K562 (cell line): ENCODE measurements around the gene KATNB1. TPM values are rescaled to one million over a fixed set of nuclear protein-coding genes. Genes with fewer than 3 reads are reported as not detected.
"Not testable (repeated sequence)": the region's sequence is repeated elsewhere in the genome, so short reads cannot be mapped to it uniquely, and the experiment has no call there.

Experiments used
- ATAC-seq: fragments of 200-7000 bp; cut with Tn5 transposase; 3 replicates; pipeline ENCODE4 v1.9.1; 2020; ENCODE audit warnings: moderate library complexity
- BruUV-seq: library from RNA; stranded (reverse); fragments of 400-500 nt; replicated peaks from 2 replicates; lab custom pipeline; 2021; lab: Mats Ljungman, UMichigan
- CTCF ChIA-PET: fragments of 300-600 bp; formaldehyde crosslinking; extraction: SDS; loops from one replicate; lab custom pipeline; 2021; ENCODE audit warnings: low intra/inter-chr PET ratio; lab: Yijun Ruan, JAX
- POLR2A ChIA-PET: fragments of 300-600, 350-650 bp; sonication (Branson Sonifier 250); formaldehyde crosslinking; extraction: SDS; loops from one replicate; lab custom pipeline; 2021; ENCODE audit warnings: antibody characterized with exemption, inconsistent platforms; lab: Yijun Ruan, JAX
- DNase-seq, 4 experiments: peaks; one replicate each; pipeline versions ENCODE4 v3.0.0 to v3.0.0-alpha.2; 2011 to 2018; ENCODE audit warnings: low spot score in 3 of 4, mixed read lengths in 3 of 4; ENCODE audit errors: extremely low read depth in 1 of 4
- FAIRE-seq: peaks from 2 replicates; lab custom pipeline; 2011; peaks lifted over from hg19 to GRCh38; lab: Jason Lieb, UNC
- H2AFZ ChIP-seq: 2 replicates; pipeline ENCODE4 v1.6.0; 2011; ENCODE audit warnings: low read depth, low read length, control low read depth, inconsistent platforms
- H3K27ac ChIP-seq: fragments of 200-600 bp; 3 replicates; pipeline ENCODE4 v1.8.0; 2011; ENCODE audit warnings: low read depth, mild to moderate bottlenecking, control low read depth, inconsistent platforms, low read length, moderate library complexity, mixed read lengths; ENCODE audit errors: extremely low read depth
- H3K27me3 ChIP-seq, 2 experiments: fragments of 300-600 bp in 1 of 2; 2 replicates in 1 of 2; 3 replicates in 1 of 2; pipeline versions ENCODE4 v1.6.0 to v1.8.0; 2011; ENCODE audit warnings: inconsistent platforms in 2 of 2, low read length in 2 of 2, mild to moderate bottlenecking in 1 of 2, mixed read lengths in 1 of 2, moderate library complexity in 1 of 2; ENCODE audit not compliant: control insufficient read depth in 2 of 2, insufficient read depth in 2 of 2
- H3K36me3 ChIP-seq: fragments of 300-600 bp; 3 replicates; pipeline ENCODE4 v1.8.0; 2011; ENCODE audit warnings: mild to moderate bottlenecking, low read length, inconsistent platforms; ENCODE audit not compliant: control insufficient read depth, insufficient read depth
- H3K4me1 ChIP-seq, 2 experiments: fragments of 200-600 bp in 1 of 2; replicated peaks in 1 of 2; 2 replicates in 1 of 2; 3 replicates in 1 of 2; pipeline versions ENCODE4 v1.5.1 to v1.8.0; 2011; ENCODE audit warnings: inconsistent platforms in 2 of 2, low read length in 2 of 2, mild to moderate bottlenecking in 1 of 2, mixed read lengths in 1 of 2, moderate library complexity in 1 of 2; ENCODE audit not compliant: control insufficient read depth in 2 of 2, insufficient read depth in 2 of 2
- H3K4me2 ChIP-seq: 2 replicates; pipeline ENCODE4 v1.6.1; 2011; ENCODE audit warnings: low read length, control low read depth, inconsistent platforms, mixed read lengths; ENCODE audit not compliant: insufficient read depth
- H3K4me3 ChIP-seq: fragments of 200-600 bp; sonication (generic), shearing (Covaris generic); 2 replicates; pipeline ENCODE4 v1.5.1; 2016; ENCODE audit warnings: control low read depth, inconsistent platforms
- H3K79me2 ChIP-seq: fragments of 200-600 bp; 3 replicates; pipeline ENCODE4 v1.8.0; 2011; ENCODE audit warnings: low read length, inconsistent platforms; ENCODE audit not compliant: control insufficient read depth, insufficient read depth
- H3K9ac ChIP-seq, 2 experiments: 2 replicates each; pipeline versions ENCODE4 v1.6.0 to v1.6.1; 2011; ENCODE audit warnings: low read depth in 2 of 2, low read length in 2 of 2, control low read depth in 1 of 2, inconsistent platforms in 1 of 2, mild to moderate bottlenecking in 1 of 2, mixed read lengths in 1 of 2; ENCODE audit not compliant: insufficient read depth in 1 of 2
- H3K9me1 ChIP-seq: one replicate; pipeline ENCODE4 v1.6.0; 2011; ENCODE audit warnings: inconsistent platforms, mild to moderate bottlenecking, low read length, moderate library complexity; ENCODE audit not compliant: control insufficient read depth, insufficient read depth
- H3K9me3 ChIP-seq: replicated peaks from 2 replicates; pipeline ENCODE4 v1.5.1; 2011; ENCODE audit warnings: low read depth, low read length, inconsistent platforms; ENCODE audit not compliant: control insufficient read depth, insufficient read depth
- H4K20me1 ChIP-seq: replicated peaks from 2 replicates; pipeline ENCODE4 v1.6.1; 2011; ENCODE audit warnings: low read length, inconsistent platforms, mixed read lengths; ENCODE audit not compliant: control insufficient read depth, insufficient read depth
- EGR1 ChIP-seq: fragments of 450-650 bp; conservative IDR thresholded peaks from 2 replicates; pipeline ENCODE4 v1.6.1; 2017; ENCODE audit warnings: mild to moderate bottlenecking
- EWSR1 ChIP-seq: fragments of 450-650 bp; IDR thresholded peaks from 2 replicates; pipeline ENCODE4 v1.6.1; 2018; ENCODE audit warnings: borderline replicate concordance, mild to moderate bottlenecking, low read depth, moderate library complexity; ENCODE audit not compliant: partially characterized antibody
- FOXK1 ChIP-seq: sonication (generic); formaldehyde crosslinking; IDR thresholded peaks from 2 replicates; pipeline ENCODE4 v1.8.0; 2022; ENCODE audit warnings: missing genetic modification reagents, mild to moderate bottlenecking, borderline replicate concordance
- FOXM1 ChIP-seq, 2 experiments: fragments of 450-650 bp in 1 of 2; sonication (generic) in 1 of 2; formaldehyde crosslinking in 1 of 2; IDR thresholded peaks; 2 replicates each; pipeline versions ENCODE4 v1.6.1 to v1.9.0; 2017 to 2022; ENCODE audit warnings: low read depth in 2 of 2, mild to moderate bottlenecking in 2 of 2, missing genetic modification reagents in 1 of 2, moderate library complexity in 1 of 2
- IRF2 ChIP-seq: sonication (generic); formaldehyde crosslinking; IDR thresholded peaks from 2 replicates; pipeline ENCODE4 v1.8.1; 2022; ENCODE audit warnings: mild to moderate bottlenecking, missing genetic modification reagents
- PYGO2 ChIP-seq: fragments of 450-650 bp; IDR thresholded peaks from 2 replicates; pipeline ENCODE4 v1.6.1; 2016; ENCODE audit warnings: mild to moderate bottlenecking, missing genetic modification characterization, moderate library complexity, missing compliant biosample characterization
- SRSF9 ChIP-seq: fragments of 200-400 bp; formaldehyde crosslinking; IDR thresholded peaks from 2 replicates; pipeline ENCODE4 v1.6.1; 2017; ENCODE audit warnings: low read depth, low read length, borderline replicate concordance
- TSC22D4 ChIP-seq: fragments of 450-650 bp; IDR thresholded peaks from 2 replicates; pipeline ENCODE4 v1.6.1; 2016; ENCODE audit warnings: missing genetic modification characterization, missing biosample characterization, control low read depth
- ZNF184 ChIP-seq: sonication (generic); formaldehyde crosslinking; IDR thresholded peaks from 2 replicates; pipeline ENCODE4 v1.5.0; 2020; ENCODE audit warnings: missing genetic modification reagents
- ZNF41 ChIP-seq: fragments of 250-450 bp; sonication (Bioruptor Pico); conservative IDR thresholded peaks from 2 replicates; pipeline ENCODE4 v1.4.0; 2020; ENCODE audit warnings: mild to moderate bottlenecking
- ZNF57 ChIP-seq: fragments of 450-650 bp; formaldehyde crosslinking; IDR thresholded peaks from 2 replicates; pipeline ENCODE4 v1.4.0; 2020; ENCODE audit warnings: mild to moderate bottlenecking, moderate library complexity
- ZNF766 ChIP-seq: fragments of 200-800 bp; sonication (Bioruptor generic); conservative IDR thresholded peaks from 2 replicates; pipeline ENCODE4 v1.6.1; 2016; ENCODE audit warnings: missing genetic modification characterization, missing compliant biosample characterization
- WGBS: fragments of 100-300 bp; shearing (Covaris generic); methylation state at CpG from one replicate; pipeline ENCODE4 v1.1.6; 2016; ENCODE audit warnings: low coverage, mixed read lengths; ENCODE audit not compliant: insufficient coverage; ENCODE audit errors: missing lambda C conversion rate; 5-methylcytosine and 5-hydroxymethylcytosine counted together
- in situ Hi-C: fragments of 300-500 bp; cut with MboI; formaldehyde crosslinking; loops from 4 replicates; pipeline ENCODE4 v1.15.0; 2018; ENCODE audit warnings: inconsistent platforms, mixed read lengths
- intact Hi-C: fragments of 100-400 bp; cut with micrococcal nuclease; formaldehyde crosslinking; loops from 2 replicates; pipeline ENCODE4 v1.14.2; 2022
- polyA plus RNA-seq, 8 experiments: library from polyadenylated mRNA; depleted of rRNA in 4 of 8; stranded (reverse) in 5 of 8; unstranded in 3 of 8; fragments of >200 nt; fragmentation: Nextera tagmentation in 2 of 8; fragmentation: Illumina TruSeq in 1 of 8; extraction: Ambion mirVana in 2 of 8; extraction: Trizol in 1 of 8; gene quantifications; 2 replicates each; pipeline versions ENCODE4 v1.2.1 to v1.2.3, GENCODE V29; 2011 to 2014; ENCODE audit warnings: inconsistent platforms in 1 of 8, missing spikeins in 1 of 8
- total RNA-seq, 7 experiments: library from RNA; depleted of rRNA in 6 of 7; stranded (reverse); fragments of >200 nt in 6 of 7; fragmentation: Illumina TruSeq in 2 of 7; extraction: Trizol in 2 of 7; gene quantifications; 2 replicates each; pipeline versions ENCODE4 v1.2.1 to v1.2.3, GENCODE V29; 2011 to 2021; ENCODE audit warnings: low replicate concordance in 1 of 7

The KATNB1 gene
- total and polyA plus RNA-seq, 9 of the 15 experiments (the other 6 are each of a cell fraction or from before 2014, with no cell fraction given): 1.2 to 52.6 (median 21.9) TPM

GRCh38 chr16:57729852-57730251 lies 5.7 kb upstream of the KATNB1 start:
- intact Hi-C loops: loop anchor here (10.0 kb wide), 1 partner anchor 275 kb away; the partner anchor contains the start of genes USB1 and ZNF319
- H4K20me1 ChIP-seq, H3K9me3 ChIP-seq, FAIRE-seq, in situ Hi-C loops, H2AFZ ChIP-seq, H3K27me3 ChIP-seq, ATAC-seq, POLR2A ChIA-PET, BruUV-seq, H3K9ac ChIP-seq, H3K9me1 ChIP-seq, H3K4me2 ChIP-seq, H3K27ac ChIP-seq, DNase-seq, CTCF ChIA-PET, H3K36me3 ChIP-seq, H3K4me3 ChIP-seq, H3K79me2 ChIP-seq: not testable (repeated sequence)
- no CpG with 5 or more reads among the region's 6 CpGs for WGBS
- H3K4me1 ChIP-seq: peaks cover 0 to 25% of the 10 kb centered on the region in 2 experiments; a peak in 2 of 5 replicates
- TF ChIP-seq EGR1: peak; percentile 48

GRCh38 chr16:57730771-57731730 lies 4.5 kb upstream of the KATNB1 start:
- Histone ChIP-seq H3K4me2 (no peak overlapping the region), H3K36me3 (no peaks in the 10 kb centered on the region), H3K4me3 (no peak overlapping the region), H4K20me1 (no peaks in the 10 kb centered on the region), H3K9me3 (0 out of 2 replicates have a peak, but pooled peaks cover 3% of the 10 kb centered on the region), H3K79me2 (peaks cover 9% of the 10 kb centered on the region), H3K27ac (no peak overlapping the region), H3K4me1 (peaks cover 0 to 28% of the 10 kb centered on the region in 2 experiments; a peak in 2 of 5 replicates), H2AFZ (no peak overlapping the region), H3K27me3 (0 out of 5 replicates have a peak, but pooled peaks cover 0 to under 1% of the 10 kb centered on the region in 2 experiments), H3K9ac (peak overlapping the region in 1 of 2 experiments; percentile 39; a peak in 1 of 4 replicates), H3K9me1 (no peaks in the 10 kb centered on the region)
- DNase-seq (no peak), FAIRE-seq (no peak), ATAC-seq (no peak)
- BruUV-seq: no TSS peak
- TF ChIP-seq ZNF184 (CRISPR knock-in tag): no peak
- TF ChIP-seq EWSR1: no peak
- TF ChIP-seq ZNF41: no peak
- no peak for TF ChIP-seq TSC22D4 (tag)
- no peak for TF ChIP-seq FOXK1 (CRISPR knock-in tag)
- TF ChIP-seq PYGO2: no peak
- no peak for TF ChIP-seq FOXM1 (IDR thresholded peaks at IDR 0.05; ENCODE audit: low read depth)
- no peak for TF ChIP-seq FOXM1 (CRISPR knock-in tag; IDR thresholded peaks at IDR 0.05; ENCODE audit: low read depth)
- no peak for TF ChIP-seq SRSF9
- TF ChIP-seq IRF2 (CRISPR knock-in tag): no peak
- TF ChIP-seq ZNF766 (CRISPR knock-in tag): no peak
- no peak for TF ChIP-seq ZNF57 (CRISPR knock-in tag)
- in situ Hi-C loops: no loop called here
- ChIA-PET CTCF (no interaction called here), POLR2A (interaction anchor here (0.5 to 0.7 kb wide), 3 partner anchors 41 to 65 kb away, joined by 3 to 4 read pairs (median 3); no protein-coding TSS in a partner anchor)
- WGBS: 47% methylated on average over 13 of the region's 13 CpGs
- intact Hi-C loops: loop anchor here (10.0 kb wide), 1 partner anchor 274 kb away; the partner anchor contains the start of genes USB1 and ZNF319
